HG03060 (cell line): Measurements from ENCODE around the gene PRPF40A.

Experiments used
- ATAC-seq: cut with Tn5 transposase; IDR thresholded peaks from one replicate; pipeline ENCODE4 v1.9.1; 2021; ENCODE audit warnings: low read depth, moderate number of reproducible peaks; ENCODE audit not compliant: unreplicated experiment

Gene PRPF40A

DNA sequence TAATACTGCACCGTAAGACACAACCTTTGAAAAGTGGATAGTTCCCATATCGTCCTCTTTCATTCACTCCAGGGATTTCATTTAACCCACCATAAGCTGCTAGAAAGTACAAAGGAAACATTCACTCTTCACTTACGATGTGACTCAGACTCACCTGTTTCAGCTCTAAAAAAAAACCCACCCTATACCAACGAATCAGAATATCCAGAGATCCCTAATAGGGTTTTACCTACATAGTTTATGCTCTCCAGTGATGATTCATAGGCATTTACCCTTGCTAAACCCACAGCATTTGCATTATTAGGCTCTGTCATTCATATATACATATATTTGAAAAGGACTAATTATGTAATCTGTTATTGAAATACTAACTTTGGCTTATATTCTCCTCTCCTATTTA is 60.2 kb downstream of the PRPF40A start:
- peak; percentile 66 for ATAC-seq

DNA sequence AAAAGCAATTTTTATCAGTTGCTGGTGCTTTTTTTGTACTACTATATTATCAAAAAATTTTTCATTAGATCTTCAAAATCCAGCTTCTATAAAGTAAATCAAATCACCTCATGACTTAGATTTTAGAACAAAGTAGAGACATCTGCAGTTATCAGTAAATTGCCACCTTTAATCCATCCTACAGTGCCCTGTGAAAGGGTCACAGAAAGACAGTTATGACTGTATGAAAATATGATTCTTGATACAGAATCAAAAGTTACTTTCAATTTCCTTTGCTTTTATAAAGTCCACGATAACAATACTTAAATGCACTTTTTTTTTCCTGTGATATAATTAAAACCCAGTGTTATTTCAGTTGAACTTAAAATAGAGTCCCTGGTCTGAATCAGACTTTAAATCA is 61.4 kb downstream of the PRPF40A start:
- ATAC-seq = no peak

DNA sequence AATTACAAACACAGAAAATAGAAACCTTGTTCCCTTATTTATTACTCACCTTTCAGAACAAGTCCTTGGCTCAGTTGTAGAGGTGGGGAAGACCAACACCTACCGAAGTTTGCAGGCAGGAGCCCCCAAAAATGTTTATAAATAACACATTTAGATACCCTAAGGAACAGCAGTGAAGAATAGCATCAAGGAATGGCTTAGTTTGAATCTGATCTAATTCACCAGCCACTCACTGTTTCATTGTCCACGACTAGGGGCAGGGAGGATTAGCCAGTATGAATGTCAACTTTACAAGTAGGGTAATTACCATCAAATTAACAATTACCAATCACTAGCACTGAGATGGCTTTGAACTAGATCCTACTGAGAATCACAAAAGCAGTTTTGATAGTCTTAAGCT is 65.4 kb downstream of the PRPF40A start:
- ATAC-seq = no peak

DNA sequence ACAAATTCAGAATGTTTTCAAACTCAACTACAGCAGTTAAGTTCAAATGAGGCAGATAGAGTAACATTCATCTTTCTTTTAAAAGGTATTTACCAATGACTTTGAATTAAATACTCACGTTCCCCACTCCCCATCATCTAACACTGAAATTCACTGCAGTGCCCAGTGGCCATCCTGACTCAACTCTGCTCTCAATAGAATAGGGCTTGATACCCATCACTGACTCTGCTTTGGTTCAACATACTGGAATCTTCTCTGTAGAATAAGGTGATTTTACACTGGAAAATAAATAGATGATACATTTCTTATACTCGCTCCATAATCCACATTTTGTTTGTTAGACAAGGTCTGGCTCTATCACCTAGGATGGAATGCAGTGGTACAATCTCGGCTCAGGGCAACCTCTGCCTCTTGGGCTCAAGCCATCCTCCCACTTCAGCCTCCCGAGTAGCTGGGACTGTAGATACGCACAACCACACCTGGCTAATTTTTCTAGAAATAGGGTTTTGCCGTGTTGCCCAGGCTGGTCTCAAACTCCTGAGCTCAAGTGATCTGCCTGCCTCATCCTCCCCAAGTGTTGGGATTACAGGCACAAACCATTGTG is 66.4 kb downstream of the PRPF40A start:
- ATAC-seq = no peak

DNA sequence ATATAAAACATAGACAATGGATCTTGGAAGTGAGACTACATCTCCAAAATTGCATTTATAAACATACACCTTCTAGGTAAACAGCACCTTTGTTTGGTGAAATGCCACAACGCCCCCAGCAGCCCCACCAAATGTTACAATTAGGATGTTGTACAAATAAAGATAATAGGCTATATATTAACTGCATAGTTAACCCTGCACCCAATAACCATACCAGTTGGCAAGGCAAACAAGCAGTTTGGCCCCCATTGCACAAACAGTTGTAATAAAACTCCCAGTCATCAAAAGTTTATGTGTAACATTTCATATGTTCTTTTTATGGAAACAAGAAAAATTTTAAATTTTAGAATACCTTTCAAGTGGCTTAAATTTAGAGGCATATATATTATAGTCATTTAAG is 67.3 kb downstream of the PRPF40A start:
- ATAC-seq = no peak

DNA sequence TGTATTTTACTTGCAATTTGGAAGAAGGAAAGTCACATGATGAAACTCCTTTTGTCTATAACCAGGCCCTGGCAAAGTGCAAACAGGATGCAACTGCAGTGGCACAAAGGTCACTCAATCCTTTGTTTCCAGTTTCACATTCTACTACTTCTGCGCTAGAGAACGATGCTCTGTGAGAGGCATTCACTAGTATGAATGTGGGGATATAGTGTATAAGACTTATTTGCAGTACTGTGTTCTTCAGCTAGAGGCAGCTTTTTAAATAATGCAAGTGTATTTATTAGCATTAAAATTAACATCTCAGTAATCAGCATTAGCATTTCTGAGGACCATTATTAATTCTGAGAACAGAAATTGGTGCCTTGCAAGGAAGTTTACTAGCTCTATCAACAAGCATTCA is 68.9 kb downstream of the PRPF40A start:
- ATAC-seq = no peak

DNA sequence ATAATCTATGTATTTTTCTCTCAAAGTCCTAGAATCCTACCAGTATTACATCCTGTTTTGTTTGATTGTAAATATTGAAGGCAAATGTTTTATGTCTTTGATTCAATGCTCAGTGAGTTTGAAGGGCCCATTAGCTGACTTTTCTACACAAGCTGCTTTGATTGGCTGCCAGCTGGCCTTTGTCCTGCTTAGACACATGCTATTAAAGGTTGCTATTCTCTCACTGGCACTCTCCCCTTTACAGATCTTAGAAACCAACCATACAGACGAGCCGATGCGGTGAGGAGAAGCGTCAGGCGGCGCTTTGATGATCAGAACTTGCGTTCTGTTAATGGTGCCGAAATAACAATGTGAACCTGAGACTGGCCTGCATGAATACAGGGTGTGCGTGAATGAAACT is 69.7 kb downstream of the PRPF40A start:
- ATAC-seq = no peak

DNA sequence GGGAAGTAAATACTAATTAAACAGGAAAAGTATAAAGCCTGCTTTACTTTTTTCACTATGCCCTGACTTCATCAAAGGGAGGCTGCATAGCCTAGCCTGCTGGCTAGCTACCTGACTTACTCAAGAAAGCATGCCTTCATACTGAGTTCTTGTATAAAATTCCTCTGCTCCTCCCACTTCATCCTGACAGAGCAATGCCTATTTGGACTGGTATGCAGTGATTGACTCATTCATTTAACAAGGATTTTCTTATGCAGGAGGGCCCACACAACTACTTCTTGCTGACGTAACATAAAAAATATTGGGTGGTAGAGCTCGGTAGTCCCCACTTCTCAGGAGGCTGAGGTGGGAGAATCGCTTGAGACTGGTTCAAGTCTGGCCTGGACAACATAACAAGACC is 70.5 kb downstream of the PRPF40A start:
- ATAC-seq = no peak

DNA sequence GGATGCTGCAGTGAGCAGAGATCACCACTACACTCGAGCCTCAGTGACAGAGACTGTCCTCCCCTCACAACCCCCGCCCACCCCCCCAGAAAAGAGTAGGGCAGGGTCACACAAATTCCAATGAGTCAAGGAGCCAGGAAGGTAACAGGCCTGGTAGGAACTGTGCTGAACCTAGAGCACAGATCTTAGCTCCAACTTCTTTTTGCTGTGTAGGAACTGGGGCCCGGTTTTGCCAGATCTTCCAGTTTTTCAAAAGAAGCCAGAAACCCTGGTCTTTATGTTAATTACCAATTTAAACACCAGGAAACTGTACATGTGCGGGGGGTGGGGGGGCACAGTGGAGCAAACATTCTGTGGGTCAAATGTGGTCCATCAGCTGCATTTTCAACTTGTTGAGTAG is 71.0 kb downstream of the PRPF40A start:
- ATAC-seq = no peak

DNA sequence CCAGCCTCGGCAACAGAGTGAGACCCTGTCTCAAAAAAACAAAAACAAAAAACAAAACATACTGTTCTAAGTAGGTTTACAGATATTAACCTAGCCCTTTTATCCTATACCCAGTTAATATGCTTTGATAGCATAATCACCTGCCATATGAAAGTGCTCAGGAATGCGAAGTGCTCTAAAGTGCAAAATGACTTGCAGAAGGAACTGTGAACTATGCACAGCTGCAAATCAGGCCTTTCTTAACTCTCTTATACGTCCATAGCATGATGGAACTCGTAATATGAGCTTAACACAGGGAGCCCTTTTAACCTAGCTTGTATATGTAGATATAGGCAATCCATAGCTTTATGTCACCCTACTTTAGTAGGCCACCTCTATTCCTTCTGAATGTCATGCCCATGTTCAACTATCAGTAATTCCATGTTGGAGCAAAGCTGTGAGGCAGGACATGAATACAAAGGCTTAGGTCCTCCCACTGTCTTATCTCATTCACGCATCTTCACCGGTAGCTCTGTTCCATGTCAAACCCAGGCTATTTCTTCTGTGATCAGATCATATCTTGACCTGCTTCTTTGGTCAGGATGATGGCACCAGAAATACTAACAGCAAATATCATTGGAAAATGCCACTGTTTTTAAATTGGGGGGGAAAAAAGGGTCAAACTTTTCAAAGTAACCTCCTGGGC is 72.9 kb downstream of the PRPF40A start:
- ATAC-seq = no peak

DNA sequence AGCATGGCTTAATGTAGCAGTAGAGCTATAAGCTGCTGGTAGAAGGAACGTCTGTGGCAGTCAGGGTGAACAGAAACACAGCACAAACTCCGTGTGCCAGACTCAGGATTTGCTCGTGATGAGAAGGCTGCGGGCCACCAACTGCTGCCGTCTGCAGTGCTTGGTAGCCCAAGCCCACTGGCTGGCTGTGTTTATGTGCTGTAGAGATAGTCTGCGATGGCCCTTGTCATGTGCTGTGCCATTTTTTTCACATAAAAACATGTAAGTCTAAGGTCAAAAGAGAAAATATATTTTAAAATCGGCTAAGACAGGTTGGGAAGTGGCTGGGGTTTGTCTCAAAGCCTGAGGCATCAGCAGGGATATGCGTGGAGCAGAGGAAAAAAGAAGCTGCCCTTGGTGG is 78.7 kb downstream of the PRPF40A start:
- no peak for ATAC-seq

DNA sequence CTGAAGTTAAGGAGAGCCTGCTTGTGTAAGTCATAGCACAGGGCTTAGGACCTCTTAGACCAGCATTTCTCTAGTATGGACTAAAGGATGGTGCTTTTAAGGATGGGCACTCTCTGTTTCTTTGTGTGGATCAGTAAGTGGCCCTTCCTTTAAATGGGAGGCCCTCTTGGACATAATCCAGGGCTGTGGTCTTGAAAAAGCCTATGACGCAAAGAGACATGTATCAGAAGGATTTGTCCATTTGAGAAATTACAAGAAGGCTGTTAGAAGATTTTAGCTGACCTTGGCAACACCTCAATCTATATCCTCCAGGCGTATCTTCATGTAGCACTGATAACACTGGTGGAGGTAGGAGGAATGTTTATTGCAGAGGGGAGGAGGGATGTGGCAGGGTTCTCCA is 79.2 kb downstream of the PRPF40A start:
- ATAC-seq = no peak

DNA sequence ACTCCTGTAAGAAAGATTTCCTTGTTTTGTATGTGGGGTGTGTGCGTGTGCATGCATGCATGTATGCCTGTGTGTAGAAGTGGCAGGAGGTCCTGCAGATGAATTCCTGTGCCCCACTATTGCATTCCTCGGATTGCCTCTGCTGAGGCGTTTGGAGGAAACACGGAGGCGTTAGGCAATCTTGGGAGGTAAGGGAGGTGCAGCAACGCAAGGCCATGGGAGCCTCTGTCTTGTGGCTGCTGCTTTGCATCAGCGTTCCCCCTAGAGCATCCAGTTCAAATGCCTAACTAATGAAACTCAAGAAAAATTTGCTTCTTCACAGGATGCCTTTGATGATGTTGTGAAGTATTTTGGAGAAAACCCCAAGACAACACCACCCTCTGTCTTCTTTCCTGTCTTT is 80.0 kb downstream of the PRPF40A start:
- no peak for ATAC-seq

DNA sequence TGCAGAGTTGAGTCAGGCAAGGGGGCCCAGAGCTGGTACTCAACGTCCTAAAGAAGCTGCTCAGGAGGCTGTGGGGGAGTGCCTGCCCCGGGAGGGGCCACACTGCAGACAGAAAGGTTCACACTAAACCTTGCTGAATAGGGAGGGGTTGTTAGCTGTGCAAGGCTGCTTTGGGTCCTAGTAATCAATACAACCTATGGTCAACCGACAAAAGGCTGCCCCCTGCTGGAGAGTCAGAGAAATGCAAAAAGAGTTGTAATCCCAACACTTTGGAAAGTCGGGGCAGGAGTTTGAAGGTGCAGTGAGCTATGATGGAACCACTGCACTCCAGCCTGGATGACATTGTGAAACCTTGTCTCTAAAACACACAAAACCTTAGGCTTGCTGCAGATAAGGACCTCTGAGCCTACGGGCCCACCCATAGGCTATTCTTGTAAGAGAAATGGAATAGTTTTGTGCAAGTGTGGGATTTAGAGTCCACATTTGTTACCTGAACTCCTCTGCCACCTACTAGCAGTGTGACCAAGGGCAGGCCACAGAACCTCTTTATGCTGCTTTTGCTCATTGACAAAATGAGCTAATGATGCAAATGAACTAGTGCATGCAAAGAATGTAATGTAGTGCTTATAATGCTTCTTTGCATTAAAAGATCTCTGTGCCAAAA is 81.5 kb downstream of the PRPF40A start:
- peak; percentile 57 for ATAC-seq

DNA sequence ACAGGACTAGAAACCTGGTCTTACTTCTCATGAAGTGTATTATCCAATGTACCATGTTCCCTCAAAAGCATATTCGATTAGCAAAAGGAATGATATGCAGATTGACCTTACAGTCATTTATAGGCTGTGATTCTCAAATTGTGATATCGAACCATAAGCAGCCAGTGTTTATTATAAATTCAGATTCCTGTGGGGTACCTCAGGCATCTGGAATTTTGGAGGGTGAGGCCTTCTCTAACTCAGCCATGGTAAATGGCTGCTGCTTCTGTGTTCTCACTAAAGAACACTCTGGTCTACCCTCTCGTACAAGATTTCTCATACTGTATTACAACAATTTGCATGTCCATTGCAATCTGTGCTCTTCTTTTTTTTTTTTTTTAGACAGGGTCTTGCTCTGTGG is 84.5 kb downstream of the PRPF40A start:
- ATAC-seq = no peak

DNA sequence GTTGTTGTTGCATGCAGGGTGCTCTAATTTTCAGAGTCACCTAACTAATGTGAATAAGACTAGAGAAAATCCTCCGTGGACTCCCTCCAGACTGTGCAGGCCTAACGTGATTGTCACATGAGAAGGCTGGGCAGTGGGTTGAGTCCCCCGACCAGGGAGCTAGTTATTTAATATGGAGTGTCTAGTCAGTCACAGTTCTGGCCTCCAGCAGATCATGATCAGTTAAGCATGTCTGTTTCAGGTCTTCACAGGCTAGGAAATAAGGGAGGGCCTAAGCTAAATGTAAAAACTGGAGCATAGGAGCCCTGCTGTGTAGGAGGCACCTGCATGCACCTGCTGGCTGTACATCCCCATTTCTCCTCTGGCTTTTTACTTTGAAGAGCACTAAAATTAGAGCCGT is 86.8 kb downstream of the PRPF40A start:
- ATAC-seq = no peak

DNA sequence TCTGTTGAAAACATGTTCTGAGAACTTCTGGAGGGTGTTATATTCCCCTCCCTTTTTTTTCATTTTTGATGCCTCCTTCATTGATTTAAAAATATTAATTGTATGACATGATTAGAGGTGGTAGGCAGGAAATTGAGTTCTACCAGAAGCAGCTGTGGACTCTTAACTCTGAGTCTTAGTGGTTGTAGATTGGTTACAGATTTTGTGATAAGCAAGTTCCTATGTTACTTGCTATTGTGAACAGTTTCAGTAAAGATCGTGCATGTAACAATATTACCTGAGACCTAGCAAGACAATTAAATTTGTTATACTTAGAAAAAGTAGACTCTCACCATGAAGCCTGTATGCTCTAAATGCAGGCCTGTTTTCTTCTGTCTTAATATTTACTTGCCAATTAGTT is 88.1 kb downstream of the PRPF40A start:
- ATAC-seq = no peak

DNA sequence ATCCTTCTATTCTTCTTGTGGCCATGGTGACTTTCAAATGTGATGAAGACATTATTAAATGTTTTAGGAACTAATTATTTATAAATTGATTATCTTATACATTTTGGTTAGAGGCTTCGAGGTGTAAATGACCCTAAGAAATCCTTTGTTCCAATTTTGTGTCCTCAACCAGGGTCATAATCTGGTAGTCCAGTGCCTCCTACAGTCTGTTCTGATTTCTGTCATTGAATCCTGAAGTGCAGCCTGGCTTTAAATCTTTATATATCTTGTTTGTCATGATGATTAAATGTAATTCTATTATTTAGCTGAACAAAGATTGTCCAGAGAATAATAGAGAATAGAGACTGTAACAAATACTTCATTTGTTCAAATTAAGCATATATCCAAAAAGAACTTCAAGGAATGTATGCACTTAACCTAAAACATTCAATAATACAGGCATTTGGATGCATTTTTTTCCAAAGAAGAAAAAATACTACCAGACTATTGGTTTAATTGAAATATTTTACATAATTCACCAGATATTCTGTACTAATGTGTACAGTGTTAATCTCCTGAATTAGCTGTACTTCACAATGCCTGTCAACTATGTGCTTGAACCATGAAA is 89.8 kb downstream of the PRPF40A start:
- ATAC-seq = no peak

DNA sequence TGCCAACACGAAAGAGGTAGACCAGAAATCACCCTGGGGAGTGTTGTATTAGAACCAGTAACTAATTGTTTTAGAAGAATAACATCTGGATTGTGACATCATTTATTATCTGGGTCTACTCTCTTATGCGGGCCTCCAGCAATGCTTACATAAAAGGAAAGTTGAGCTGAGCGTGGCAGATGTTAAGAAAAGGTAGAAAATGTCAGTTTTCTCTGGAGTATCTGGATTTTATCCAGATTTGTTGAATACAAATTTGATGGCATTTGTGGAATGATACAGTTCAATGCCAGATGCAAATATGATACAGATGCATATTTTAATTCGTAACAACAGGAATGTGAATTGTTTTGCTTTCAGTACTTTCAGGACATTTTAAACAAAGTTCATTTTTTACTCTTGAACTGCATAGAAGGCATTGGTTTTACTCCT is 90.3 kb downstream of the PRPF40A start:
- no peak for ATAC-seq

DNA sequence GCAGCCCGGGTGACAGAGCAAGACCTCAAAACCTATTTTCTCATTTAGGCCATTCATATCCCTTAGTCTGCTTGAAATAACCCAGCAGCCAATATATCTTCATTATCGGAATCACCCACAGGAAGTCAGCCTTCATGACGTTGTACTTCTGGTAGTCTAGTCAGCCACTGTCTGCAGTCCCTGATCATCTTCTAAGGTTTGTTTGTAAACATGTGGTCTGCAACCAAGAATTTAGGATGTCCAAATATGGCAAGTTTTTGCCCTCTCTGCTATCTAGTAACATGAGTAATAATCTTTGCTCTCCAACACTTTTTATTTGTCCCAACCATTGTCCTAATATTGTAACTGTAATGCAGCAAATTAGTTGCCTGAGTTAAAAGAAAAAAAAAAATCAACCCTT is 92.5 kb downstream of the PRPF40A start:
- no peak for ATAC-seq

DNA sequence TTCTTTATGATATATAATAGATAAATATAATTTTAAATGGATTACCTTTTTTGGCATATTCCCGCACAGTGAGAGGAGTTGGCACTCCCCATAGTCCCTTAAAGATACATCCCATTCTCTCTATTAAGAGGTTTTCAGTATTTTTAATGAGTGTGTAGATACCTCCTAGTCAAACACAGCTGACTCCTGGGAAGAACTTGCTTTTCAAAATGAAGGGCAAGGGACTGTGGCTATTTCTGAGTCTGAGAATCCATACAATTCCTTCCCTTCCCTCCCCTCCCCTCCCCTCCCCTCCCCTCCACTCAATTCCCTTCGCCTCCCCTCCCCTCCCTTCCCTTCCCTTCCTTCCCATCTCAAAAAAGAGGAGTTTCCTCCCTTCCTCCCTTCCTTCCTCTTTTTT is 93.5 kb downstream of the PRPF40A start:
- no peak for ATAC-seq
